ENCODE measurements around the gene SREBF2.

Gene SREBF2

GRCh38 chr22:41922328-41922727 lies 89.4 kb downstream of the SREBF2 start:
- DNase-seq (ENCODE audit: low read depth in 2 of 2), result no peak

GRCh38 chr22:41922940-41923594 lies 90.2 kb downstream of the SREBF2 start:
- DNase-seq (ENCODE audit: low read depth in 2 of 2), result no peak

- no peak for DNase-seq (ENCODE audit: low read depth in 2 of 2)
Measured at GRCh38 chr22:41923595-41924276, 90.8 kb downstream of the SREBF2 start.

- peak; percentile 56 to 60 for DNase-seq (ENCODE audit: low read depth in 2 of 2)
Measured at GRCh38 chr22:41925783-41926460, 93.0 kb downstream of the SREBF2 start.

GRCh38 chr22:41927813-41928212 lies 94.9 kb downstream of the SREBF2 start:
- DNase-seq (ENCODE audit: low read depth in 2 of 2), result no peak

GRCh38 chr22:41928593-41929417 lies 95.9 kb downstream of the SREBF2 start:
- DNase-seq (ENCODE audit: low read depth in 2 of 2), result no peak

- DNase-seq (ENCODE audit: low read depth in 2 of 2), result no peak
Measured at GRCh38 chr22:41929418-41929810, 96.5 kb downstream of the SREBF2 start.

GRCh38 chr22:41931701-41932269 lies 98.9 kb downstream of the SREBF2 start:
- no peak for DNase-seq (ENCODE audit: low read depth in 2 of 2)

GRCh38 chr22:41932353-41932752 lies 99.4 kb downstream of the SREBF2 start:
- DNase-seq (ENCODE audit: low read depth in 2 of 2), result no peak

- no peak for DNase-seq (ENCODE audit: low read depth in 2 of 2)
Measured at GRCh38 chr22:41933411-41934177, 100.7 kb downstream of the SREBF2 start.

GRCh38 chr22:41934284-41935014 lies 101.5 kb downstream of the SREBF2 start:
- no peak for DNase-seq (ENCODE audit: low read depth in 2 of 2)

- no peak for DNase-seq (ENCODE audit: low read depth in 2 of 2)
Measured at GRCh38 chr22:41935015-41935351, 102.1 kb downstream of the SREBF2 start.

GRCh38 chr22:41935509-41935908 lies 102.6 kb downstream of the SREBF2 start:
- no peak for DNase-seq (ENCODE audit: low read depth in 2 of 2)

GRCh38 chr22:41936894-41937169 lies 103.9 kb downstream of the SREBF2 start:
- no peak for DNase-seq (ENCODE audit: low read depth in 2 of 2)

GRCh38 chr22:41939981-41940831 lies 107.3 kb downstream of the SREBF2 start:
- peak; percentile 75 to 94 for DNase-seq (ENCODE audit: low read depth in 2 of 2)

- peak; percentile 65 to 75 for DNase-seq (ENCODE audit: low read depth in 2 of 2)
Measured at GRCh38 chr22:41940832-41941765, 108.2 kb downstream of the SREBF2 start.

GRCh38 chr22:41943661-41944209 lies 110.8 kb downstream of the SREBF2 start:
- no peak for DNase-seq (ENCODE audit: low read depth in 2 of 2)
